GM12878 (cell line): Measurements from ENCODE around the gene SRCAP. TPM values are rescaled to one million over a fixed set of nuclear protein-coding genes. Genes with fewer than 3 reads are reported as not detected.

Experiments
- ATAC-seq: fragments of 200-7000 bp; cut with Tn5 transposase; 3 replicates; pipeline ENCODE4 v1.9.1; 2020; ENCODE audit warnings: mild to moderate bottlenecking, moderate library complexity
- BruUV-seq: library from RNA; stranded (reverse); fragments of 400-500 nt; replicated peaks from 2 replicates; lab custom pipeline; 2021; lab: Mats Ljungman, UMichigan
- CTCF ChIA-PET: fragments of 300-600 bp; sonication (Branson Sonifier 250); formaldehyde crosslinking; extraction: SDS; loops from one replicate; lab custom pipeline; 2021; ENCODE audit warnings: inconsistent platforms; lab: Yijun Ruan, JAX
- POLR2A ChIA-PET: fragments of 350-600 bp; formaldehyde crosslinking; extraction: SDS; loops from one replicate; lab custom pipeline; 2021; ENCODE audit warnings: inconsistent platforms; lab: Charles Lee
- RAD21 ChIA-PET: fragments of 300-600 bp; sonication (Branson Sonifier 250); formaldehyde crosslinking; loops from one replicate; lab custom pipeline; 2023; ENCODE audit warnings: antibody characterized with exemption; ENCODE audit not compliant: unreplicated experiment; lab: Charles Lee
- SMC1A ChIA-PET: fragments of 300-600 bp; sonication (Branson Sonifier 250); formaldehyde crosslinking; loops from one replicate; lab custom pipeline; 2023; ENCODE audit not compliant: unreplicated experiment, uncharacterized antibody; lab: Charles Lee
- DNase-seq: peaks from one replicate; pipeline ENCODE4 v3.0.0-alpha.2; 2011; ENCODE audit warnings: low read depth, low spot score
- FAIRE-seq: peaks from 3 replicates; lab custom pipeline; 2011; peaks lifted over from hg19 to GRCh38; lab: Jason Lieb, UNC
- H2AFZ ChIP-seq: 2 replicates; pipeline ENCODE4 v1.6.0; 2011; ENCODE audit warnings: low read depth, low read length, control low read depth; ENCODE audit not compliant: control insufficient read depth
- H3K27ac ChIP-seq: 2 replicates; pipeline ENCODE4 v1.5.1; 2011; ENCODE audit warnings: control low read depth; ENCODE audit not compliant: control insufficient read depth, insufficient read depth
- H3K27me3 ChIP-seq, 2 experiments: replicated peaks in 1 of 2; 2 replicates each; pipeline versions ENCODE4 v1.6.0 to v1.6.1; 2011; ENCODE audit warnings: low read length in 1 of 2; ENCODE audit not compliant: control insufficient read depth in 2 of 2, insufficient read depth in 2 of 2
- H3K36me3 ChIP-seq, 2 experiments: 2 replicates each; pipeline ENCODE4 v1.5.1; 2011; ENCODE audit warnings: low read length in 1 of 2; ENCODE audit not compliant: control insufficient read depth in 2 of 2, insufficient read depth in 2 of 2
- H3K4me1 ChIP-seq: 2 replicates; pipeline ENCODE4 v1.6.1; 2011; ENCODE audit warnings: mild to moderate bottlenecking, low read length, moderate library complexity, mixed read lengths; ENCODE audit not compliant: control insufficient read depth, insufficient read depth
- H3K4me2 ChIP-seq: 2 replicates; pipeline ENCODE4 v1.6.0; 2011; ENCODE audit warnings: control low read depth; ENCODE audit not compliant: control insufficient read depth, insufficient read depth
- H3K4me3 ChIP-seq: fragments of 200-600 bp; sonication (generic); 2 replicates; pipeline ENCODE4 v1.5.1; 2016
- H3K79me2 ChIP-seq: 2 replicates; pipeline ENCODE4 v1.6.0; 2011; ENCODE audit warnings: low read length; ENCODE audit not compliant: control insufficient read depth, insufficient read depth
- H3K9ac ChIP-seq: 2 replicates; pipeline ENCODE4 v1.8.0; 2011; ENCODE audit warnings: low read length, control low read depth, mixed read lengths; ENCODE audit not compliant: control insufficient read depth, insufficient read depth
- H3K9me3 ChIP-seq: replicated peaks from 3 replicates; pipeline ENCODE4 v1.5.1; 2011; ENCODE audit warnings: mild to moderate bottlenecking, low read length; ENCODE audit not compliant: control insufficient read depth, insufficient read depth
- H4K20me1 ChIP-seq: 2 replicates; pipeline ENCODE4 v1.6.0; 2011; ENCODE audit not compliant: control insufficient read depth, insufficient read depth
- BHLHE40 ChIP-seq, 2 experiments: fragments of 450-650 bp in 1 of 2; IDR thresholded peaks; 2 replicates each; pipeline ENCODE4 v1.6.1; 2011 to 2017; ENCODE audit warnings: low read depth in 2 of 2, borderline replicate concordance in 1 of 2, improper control_type of control experiment in 1 of 2, low read length in 1 of 2, mild to moderate bottlenecking in 1 of 2
- JUND ChIP-seq: IDR thresholded peaks from 2 replicates; pipeline ENCODE4 v1.6.1; 2012; ENCODE audit warnings: low read depth, mild to moderate bottlenecking, low read length, improper control_type of control experiment, moderate library complexity
- ZNF384 ChIP-seq: IDR thresholded peaks from 2 replicates; pipeline ENCODE4 v1.6.1; 2012; ENCODE audit warnings: low read depth, mild to moderate bottlenecking, low read length, improper control_type of control experiment, borderline replicate concordance
- WGBS: methylation state at CpG from one replicate; pipeline ENCODE4 v1.1.6; 2016; ENCODE audit warnings: low lambda C conversion rate; ENCODE audit not compliant: insufficient replicate concordance, insufficient coverage; ENCODE audit errors: missing lambda C conversion rate; 5-methylcytosine and 5-hydroxymethylcytosine counted together
- in situ Hi-C: fragments of 300-500 bp; cut with MboI; formaldehyde crosslinking; loops from 9 replicates; pipeline ENCODE4 v1.14.3; 2018; ENCODE audit warnings: mixed read lengths
- intact Hi-C: fragments of 100-400 bp; cut with micrococcal nuclease; formaldehyde crosslinking; loops from one replicate; pipeline ENCODE4 v1.14.2; 2022; ENCODE audit not compliant: unreplicated experiment
- polyA plus RNA-seq, 11 experiments: library from polyadenylated mRNA; depleted of rRNA in 4 of 11; unstranded in 6 of 11; stranded (reverse) in 5 of 11; fragments of >200 nt; fragmentation: Nextera tagmentation in 4 of 11; fragmentation: Illumina TruSeq in 1 of 11; extraction: Ambion mirVana in 4 of 11; extraction: Trizol in 1 of 11; gene quantifications; 1 replicate in 1 of 11; 2 replicates in 10 of 11; pipeline versions ENCODE4 v1.2.1 to v1.2.3, GENCODE V29; 2011 to 2016; ENCODE audit warnings: inconsistent platforms in 2 of 11, missing spikeins in 2 of 11, low read depth in 1 of 11
- small RNA-seq: library from RNA; depleted of rRNA; stranded (forward); fragments of <200 nt; gene quantifications from one replicate; pipeline ENCODE3, GENCODE V24; 2014
- total RNA-seq, 4 experiments: library from RNA; depleted of rRNA in 3 of 4; stranded (reverse); fragments of >200 nt in 3 of 4; fragmentation: Illumina TruSeq in 1 of 4; extraction: Trizol in 1 of 4; gene quantifications; 2 replicates each; pipeline versions ENCODE4 v1.2.1 to v1.2.3, GENCODE V29; 2013 to 2021
- TF ChIP-seq, protein P1 (sequence below): fragments of 450-650 bp; IDR thresholded peaks from 2 replicates; pipeline ENCODE4 v1.6.1; 2018; ENCODE audit warnings: mild to moderate bottlenecking, low read depth, moderate library complexity; ENCODE audit not compliant: partially characterized antibody

Gene SRCAP
- total and polyA plus RNA-seq, 10 of the 15 experiments (the other 5 are each of a cell fraction or from before 2014, with no cell fraction given), result 0.24 to 58.4 (median 11.6) TPM

- FAIRE-seq (no peak), DNase-seq (no peak), ATAC-seq (no peak)
- no peaks in the 10 kb centered on the region for H3K79me2 ChIP-seq
- H3K4me3 ChIP-seq, result peak overlapping the region; percentile 63
- H3K9me3 ChIP-seq, result no peaks in the 10 kb centered on the region
- H3K4me2 ChIP-seq, result peak overlapping the region; percentile 50
- no peaks in the 10 kb centered on the region for H3K4me1 ChIP-seq
- ChIA-PET RAD21 (no interaction called here), CTCF (no interaction called here), SMC1A (interaction anchor here (0.6 kb wide), 1 partner anchor 113 kb away, joined by 3 read pairs; no protein-coding TSS in a partner anchor), POLR2A (no interaction called here)
- no TSS peak for BruUV-seq
- intact Hi-C loops, result no loop called here
- no peaks in the 10 kb centered on the region for H3K36me3 ChIP-seq
- no peak for TF ChIP-seq ZNF384
- no peak for TF ChIP-seq JUND
- TF ChIP-seq, protein P1, sequence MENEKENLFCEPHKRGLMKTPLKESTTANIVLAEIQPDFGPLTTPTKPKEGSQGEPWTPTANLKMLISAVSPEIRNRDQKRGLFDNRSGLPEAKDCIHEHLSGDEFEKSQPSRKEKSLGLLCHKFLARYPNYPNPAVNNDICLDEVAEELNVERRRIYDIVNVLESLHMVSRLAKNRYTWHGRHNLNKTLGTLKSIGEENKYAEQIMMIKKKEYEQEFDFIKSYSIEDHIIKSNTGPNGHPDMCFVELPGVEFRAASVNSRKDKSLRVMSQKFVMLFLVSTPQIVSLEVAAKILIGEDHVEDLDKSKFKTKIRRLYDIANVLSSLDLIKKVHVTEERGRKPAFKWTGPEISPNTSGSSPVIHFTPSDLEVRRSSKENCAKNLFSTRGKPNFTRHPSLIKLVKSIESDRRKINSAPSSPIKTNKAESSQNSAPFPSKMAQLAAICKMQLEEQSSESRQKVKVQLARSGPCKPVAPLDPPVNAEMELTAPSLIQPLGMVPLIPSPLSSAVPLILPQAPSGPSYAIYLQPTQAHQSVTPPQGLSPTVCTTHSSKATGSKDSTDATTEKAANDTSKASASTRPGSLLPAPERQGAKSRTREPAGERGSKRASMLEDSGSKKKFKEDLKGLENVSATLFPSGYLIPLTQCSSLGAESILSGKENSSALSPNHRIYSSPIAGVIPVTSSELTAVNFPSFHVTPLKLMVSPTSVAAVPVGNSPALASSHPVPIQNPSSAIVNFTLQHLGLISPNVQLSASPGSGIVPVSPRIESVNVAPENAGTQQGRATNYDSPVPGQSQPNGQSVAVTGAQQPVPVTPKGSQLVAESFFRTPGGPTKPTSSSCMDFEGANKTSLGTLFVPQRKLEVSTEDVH, result no peak
- no peak for TF ChIP-seq BHLHE40 (IDR thresholded peaks at IDR 0.05; ENCODE audit: borderline replicate concordance in 1 of 2, low read depth in 2 of 2, low read length in 1 of 2)
- H2AFZ ChIP-seq, result peak overlapping the region; percentile 49
- peaks cover 0 to 3% of the 10 kb centered on the region in 2 experiments; a peak in 2 of 4 replicates for H3K27me3 ChIP-seq
- peak overlapping the region; percentile 59; the same call in 1 of the 2 replicates for H3K9ac ChIP-seq
- no peak overlapping the region for H3K27ac ChIP-seq
- in situ Hi-C loops, result no loop called here
- 29% methylated on average over 11 of the region's 11 CpGs for WGBS
- H4K20me1 ChIP-seq, result no peaks in the 10 kb centered on the region
Observed at GRCh38 chr16:30787613-30788378, 88.8 kb downstream of the SRCAP start.

Small RNA genes within 50 kb of the gene (small RNA-seq; reads per million reads assigned to genes)
- gene RNU6-1043P (not detected), gene RNU6-416P (not detected), gene SNORA30 (7.0 reads per million, percentile 92 among the genes with 10 or more reads in this experiment)

Other genes with a start within 250 kb of the SRCAP start
Only the 7 nearest of the 17 such genes appear.
- gene ZNF689, start 88.8 kb upstream of the SRCAP start, total RNA-seq (2014; rRNA removed), result 10.7 and 11.5 TPM in 2 replicates
- 6.8 and 7.0 TPM in 2 replicates for gene ZNF689, start 88.8 kb upstream of the SRCAP start, total RNA-seq (2014; rRNA removed; fragmentation: Illumina TruSeq; extraction: Trizol)
- gene ZNF689, start 88.8 kb upstream of the SRCAP start, total RNA-seq (2021), result 12.4 and 13.2 TPM in 2 replicates
- gene ZNF689, start 88.8 kb upstream of the SRCAP start, polyA plus RNA-seq (2011; rRNA removed), result 6.4 and 7.6 TPM in 2 replicates
- 7.2 and 8.2 TPM in 2 replicates for gene ZNF689, start 88.8 kb upstream of the SRCAP start, polyA plus RNA-seq (2014; fragmentation: Illumina TruSeq; extraction: Trizol)
- gene ZNF689, start 88.8 kb upstream of the SRCAP start, polyA plus RNA-seq (2014; fragmentation: Nextera tagmentation; extraction: Ambion mirVana), result 1 to 10 TPM; 4.7 to 6.3 TPM
- 9.1 and 9.5 TPM in 2 replicates for gene ZNF689, start 88.8 kb upstream of the SRCAP start, polyA plus RNA-seq (2014; rRNA removed)
- 1 to 10 TPM; 8.8 to 9.9 TPM for gene ZNF689, start 88.8 kb upstream of the SRCAP start, polyA plus RNA-seq (2016; fragmentation: Nextera tagmentation; extraction: Ambion mirVana)
- 16.3 and 18.8 TPM in 2 replicates for gene PRR14, start 48.2 kb upstream of the SRCAP start, total RNA-seq (2014; rRNA removed)
- gene PRR14, start 48.2 kb upstream of the SRCAP start, total RNA-seq (2014; rRNA removed; fragmentation: Illumina TruSeq; extraction: Trizol), result 8.4 and 9.4 TPM in 2 replicates
- gene PRR14, start 48.2 kb upstream of the SRCAP start, total RNA-seq (2021), result 58.5 and 66.8 TPM in 2 replicates
- 8.7 and 12.3 TPM in 2 replicates for gene PRR14, start 48.2 kb upstream of the SRCAP start, polyA plus RNA-seq (2011; rRNA removed)
- 15.6 and 19.5 TPM in 2 replicates for gene PRR14, start 48.2 kb upstream of the SRCAP start, polyA plus RNA-seq (2014; fragmentation: Illumina TruSeq; extraction: Trizol)
- gene PRR14, start 48.2 kb upstream of the SRCAP start, polyA plus RNA-seq (2014; fragmentation: Nextera tagmentation; extraction: Ambion mirVana), result 1 to 10 TPM; 2.5 to 8.7 TPM
- 41.3 and 43.5 TPM in 2 replicates for gene PRR14, start 48.2 kb upstream of the SRCAP start, polyA plus RNA-seq (2014; rRNA removed)
- gene PRR14, start 48.2 kb upstream of the SRCAP start, polyA plus RNA-seq (2016; fragmentation: Nextera tagmentation; extraction: Ambion mirVana), result 10 to 100 TPM; 28.9 to 31.9 TPM
- 19.0 and 23.7 TPM in 2 replicates for gene FBRS, start 40.7 kb upstream of the SRCAP start, total RNA-seq (2014; rRNA removed)
- 13.5 and 15.7 TPM in 2 replicates for gene FBRS, start 40.7 kb upstream of the SRCAP start, total RNA-seq (2014; rRNA removed; fragmentation: Illumina TruSeq; extraction: Trizol)
- 82.5 and 87.6 TPM in 2 replicates for gene FBRS, start 40.7 kb upstream of the SRCAP start, total RNA-seq (2021)
- gene FBRS, start 40.7 kb upstream of the SRCAP start, polyA plus RNA-seq (2011; rRNA removed), result 8.1 and 13.6 TPM in 2 replicates
- 17.0 and 28.4 TPM in 2 replicates for gene FBRS, start 40.7 kb upstream of the SRCAP start, polyA plus RNA-seq (2014; fragmentation: Illumina TruSeq; extraction: Trizol)
- under 1 TPM; 0.45 to 0.95 TPM for gene FBRS, start 40.7 kb upstream of the SRCAP start, polyA plus RNA-seq (2014; fragmentation: Nextera tagmentation; extraction: Ambion mirVana)
- 41.1 and 52.4 TPM in 2 replicates for gene FBRS, start 40.7 kb upstream of the SRCAP start, polyA plus RNA-seq (2014; rRNA removed)
- gene FBRS, start 40.7 kb upstream of the SRCAP start, polyA plus RNA-seq (2016; fragmentation: Nextera tagmentation; extraction: Ambion mirVana), result 1 to 10 TPM; 5.9 to 6.7 TPM
- 41.8 and 43.9 TPM in 2 replicates for gene PHKG2, start 49.3 kb downstream of the SRCAP start, total RNA-seq (2014; rRNA removed)
- 18.3 and 19.7 TPM in 2 replicates for gene PHKG2, start 49.3 kb downstream of the SRCAP start, total RNA-seq (2014; rRNA removed; fragmentation: Illumina TruSeq; extraction: Trizol)
- gene PHKG2, start 49.3 kb downstream of the SRCAP start, total RNA-seq (2021), result 35.8 and 38.0 TPM in 2 replicates
- 26.6 and 36.1 TPM in 2 replicates for gene PHKG2, start 49.3 kb downstream of the SRCAP start, polyA plus RNA-seq (2011; rRNA removed)
- 26.0 and 36.4 TPM in 2 replicates for gene PHKG2, start 49.3 kb downstream of the SRCAP start, polyA plus RNA-seq (2014; fragmentation: Illumina TruSeq; extraction: Trizol)
- gene PHKG2, start 49.3 kb downstream of the SRCAP start, polyA plus RNA-seq (2014; fragmentation: Nextera tagmentation; extraction: Ambion mirVana), result 1 to 10 TPM; 5.2 to 8.8 TPM
- gene PHKG2, start 49.3 kb downstream of the SRCAP start, polyA plus RNA-seq (2014; rRNA removed), result 47.4 and 54.2 TPM in 2 replicates
- gene PHKG2, start 49.3 kb downstream of the SRCAP start, polyA plus RNA-seq (2016; fragmentation: Nextera tagmentation; extraction: Ambion mirVana), result 10 to 100 TPM; 47.3 to 50.1 TPM
- 4.3 and 6.2 TPM in 2 replicates for gene CFAP119, start 62.9 kb downstream of the SRCAP start, total RNA-seq (2014; rRNA removed)
- 2.2 and 4.2 TPM in 2 replicates for gene CFAP119, start 62.9 kb downstream of the SRCAP start, total RNA-seq (2014; rRNA removed; fragmentation: Illumina TruSeq; extraction: Trizol)
- gene CFAP119, start 62.9 kb downstream of the SRCAP start, total RNA-seq (2021), result 5.8 and 7.3 TPM in 2 replicates
- gene CFAP119, start 62.9 kb downstream of the SRCAP start, polyA plus RNA-seq (2011; rRNA removed), result 3.4 and 3.6 TPM in 2 replicates
- gene CFAP119, start 62.9 kb downstream of the SRCAP start, polyA plus RNA-seq (2014; fragmentation: Illumina TruSeq; extraction: Trizol), result 0.52 and 4.2 TPM in 2 replicates
- gene CFAP119, start 62.9 kb downstream of the SRCAP start, polyA plus RNA-seq (2014; fragmentation: Nextera tagmentation; extraction: Ambion mirVana), result 1 to 10 TPM; 3.2 to 3.9 TPM
- gene CFAP119, start 62.9 kb downstream of the SRCAP start, polyA plus RNA-seq (2014; rRNA removed), result 9.4 and 12.9 TPM in 2 replicates
- gene CFAP119, start 62.9 kb downstream of the SRCAP start, polyA plus RNA-seq (2016; fragmentation: Nextera tagmentation; extraction: Ambion mirVana), result 1 to 10 TPM; 6.7 to 8.7 TPM
- gene RNF40, start 63.2 kb downstream of the SRCAP start, total RNA-seq (2014; rRNA removed), result 59.0 and 61.7 TPM in 2 replicates
- gene RNF40, start 63.2 kb downstream of the SRCAP start, total RNA-seq (2014; rRNA removed; fragmentation: Illumina TruSeq; extraction: Trizol), result 32.7 and 40.7 TPM in 2 replicates
- 76.8 and 84.7 TPM in 2 replicates for gene RNF40, start 63.2 kb downstream of the SRCAP start, total RNA-seq (2021)
- gene RNF40, start 63.2 kb downstream of the SRCAP start, polyA plus RNA-seq (2011; rRNA removed), result 38.0 and 64.5 TPM in 2 replicates
- 55.1 and 57.7 TPM in 2 replicates for gene RNF40, start 63.2 kb downstream of the SRCAP start, polyA plus RNA-seq (2014; fragmentation: Illumina TruSeq; extraction: Trizol)
- gene RNF40, start 63.2 kb downstream of the SRCAP start, polyA plus RNA-seq (2014; fragmentation: Nextera tagmentation; extraction: Ambion mirVana), result 1 to 10 TPM; 3.7 to 8.0 TPM
- 43.2 and 55.6 TPM in 2 replicates for gene RNF40, start 63.2 kb downstream of the SRCAP start, polyA plus RNA-seq (2014; rRNA removed)
- 10 to 100 TPM; 93.2 to 97.6 TPM for gene RNF40, start 63.2 kb downstream of the SRCAP start, polyA plus RNA-seq (2016; fragmentation: Nextera tagmentation; extraction: Ambion mirVana)
- 0.51 and 0.54 TPM in 2 replicates for gene ZNF629, start 88.0 kb downstream of the SRCAP start, total RNA-seq (2014; rRNA removed)
- 0.28 and 0.45 TPM in 2 replicates for gene ZNF629, start 88.0 kb downstream of the SRCAP start, total RNA-seq (2014; rRNA removed; fragmentation: Illumina TruSeq; extraction: Trizol)
- 0.69 and 0.77 TPM in 2 replicates for gene ZNF629, start 88.0 kb downstream of the SRCAP start, total RNA-seq (2021)
- gene ZNF629, start 88.0 kb downstream of the SRCAP start, polyA plus RNA-seq (2011; rRNA removed), result 0.06 and 0.12 TPM in 2 replicates
- 0.48 and 0.59 TPM in 2 replicates for gene ZNF629, start 88.0 kb downstream of the SRCAP start, polyA plus RNA-seq (2014; fragmentation: Illumina TruSeq; extraction: Trizol)
- gene ZNF629, start 88.0 kb downstream of the SRCAP start, polyA plus RNA-seq (2014; fragmentation: Nextera tagmentation; extraction: Ambion mirVana), result under 1 TPM; 0.02 to 0.07 TPM
- 0.35 and 0.38 TPM in 2 replicates for gene ZNF629, start 88.0 kb downstream of the SRCAP start, polyA plus RNA-seq (2014; rRNA removed)
- gene ZNF629, start 88.0 kb downstream of the SRCAP start, polyA plus RNA-seq (2016; fragmentation: Nextera tagmentation; extraction: Ambion mirVana), result under 1 TPM; 0.32 to 0.62 TPM